ENCODE results near the gene CCRL2. TPM values are rescaled to one million over a fixed set of nuclear protein-coding genes. Genes with fewer than 3 reads are reported as not detected.

Gene CCRL2
- total and polyA plus RNA-seq, 12 donors = 0.60 to 6.8 (median 1.9) TPM

DNA sequence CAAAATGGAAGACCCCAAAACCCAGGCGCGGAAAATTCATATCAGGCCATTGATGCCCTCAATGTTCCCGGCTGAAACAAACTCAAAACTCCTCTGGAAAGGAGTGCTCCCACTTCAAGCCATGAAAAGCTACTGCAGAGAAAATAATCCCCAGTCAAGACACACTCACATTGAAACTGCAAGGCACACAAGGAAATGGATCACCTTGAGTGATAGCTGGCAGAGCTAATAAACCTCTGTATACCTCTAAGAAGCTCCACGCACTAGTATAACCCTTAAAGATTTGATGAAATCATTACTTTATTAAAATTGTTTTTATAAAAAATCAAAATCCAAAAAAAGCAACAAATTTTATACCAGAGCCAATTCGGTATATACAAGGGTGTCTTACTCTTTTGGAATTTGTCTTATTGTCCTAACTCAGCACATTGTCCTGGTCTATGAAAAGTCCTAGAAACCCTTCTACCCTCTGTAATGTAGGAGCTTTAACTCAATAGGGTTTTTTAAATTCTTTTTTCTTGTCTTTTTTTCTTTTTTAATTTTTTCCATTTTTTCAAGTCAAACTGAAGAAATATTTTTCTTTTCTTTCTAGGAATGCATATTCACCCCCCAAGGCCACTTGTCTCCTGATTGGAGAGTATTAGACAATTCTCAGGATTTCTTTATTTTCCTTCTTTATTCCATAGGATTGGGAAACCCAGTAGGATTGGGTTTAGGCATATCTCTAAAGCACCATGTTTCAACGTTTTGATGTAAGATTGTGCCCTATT lies 8.7 kb upstream of the CCRL2 start:
- no peaks in the 10 kb centered on the region for H3K36me3 ChIP-seq (replicated peaks in 1 of 2)
- 84 to 92% (median 89%) methylated on average over 6 of the region's 6 CpGs for WGBS, 4 donors
- no peaks in the 10 kb centered on the region for H3K9me3 ChIP-seq (replicated peaks in 1 of 3)
- intact Hi-C loops (cut with DNase I) = no loop called here
- DNase-seq = no peak
- H3K27me3 ChIP-seq = peaks cover 4% of the 10 kb centered on the region
- H3K4me3 ChIP-seq = no peak overlapping the region
- H3K4me1 ChIP-seq (replicated peaks in 1 of 2) = no peaks in the 10 kb centered on the region
- TF ChIP-seq, protein P1, sequence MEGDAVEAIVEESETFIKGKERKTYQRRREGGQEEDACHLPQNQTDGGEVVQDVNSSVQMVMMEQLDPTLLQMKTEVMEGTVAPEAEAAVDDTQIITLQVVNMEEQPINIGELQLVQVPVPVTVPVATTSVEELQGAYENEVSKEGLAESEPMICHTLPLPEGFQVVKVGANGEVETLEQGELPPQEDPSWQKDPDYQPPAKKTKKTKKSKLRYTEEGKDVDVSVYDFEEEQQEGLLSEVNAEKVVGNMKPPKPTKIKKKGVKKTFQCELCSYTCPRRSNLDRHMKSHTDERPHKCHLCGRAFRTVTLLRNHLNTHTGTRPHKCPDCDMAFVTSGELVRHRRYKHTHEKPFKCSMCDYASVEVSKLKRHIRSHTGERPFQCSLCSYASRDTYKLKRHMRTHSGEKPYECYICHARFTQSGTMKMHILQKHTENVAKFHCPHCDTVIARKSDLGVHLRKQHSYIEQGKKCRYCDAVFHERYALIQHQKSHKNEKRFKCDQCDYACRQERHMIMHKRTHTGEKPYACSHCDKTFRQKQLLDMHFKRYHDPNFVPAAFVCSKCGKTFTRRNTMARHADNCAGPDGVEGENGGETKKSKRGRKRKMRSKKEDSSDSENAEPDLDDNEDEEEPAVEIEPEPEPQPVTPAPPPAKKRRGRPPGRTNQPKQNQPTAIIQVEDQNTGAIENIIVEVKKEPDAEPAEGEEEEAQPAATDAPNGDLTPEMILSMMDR (IDR thresholded peaks at IDR 0.05) = no peak
- no peak for TF ChIP-seq POLR2A (IDR thresholded peaks at IDR 0.05)
- H3K27ac ChIP-seq = no peak overlapping the region

DNA sequence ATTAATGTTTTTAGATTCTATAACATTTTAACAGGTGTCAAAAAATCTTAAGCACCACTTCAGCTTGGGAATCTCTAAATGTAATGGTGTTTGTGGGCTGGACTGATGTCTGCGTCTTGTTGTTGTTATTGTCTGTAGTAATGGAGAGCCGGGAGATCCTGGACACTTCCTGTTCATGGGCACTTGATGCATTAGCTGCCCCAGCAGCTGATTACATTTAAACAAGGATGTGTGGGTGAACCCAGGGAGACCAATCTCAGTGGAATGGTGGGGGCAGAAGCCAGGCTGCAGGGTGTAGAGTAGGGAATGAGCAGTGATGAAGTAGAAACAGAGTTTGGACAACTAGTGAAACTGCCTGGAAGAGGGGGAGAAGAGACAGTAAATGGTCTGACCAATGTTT lies 8.0 kb upstream of the CCRL2 start:
- WGBS, 4 donors = 68 to 73% (median 70%) methylated on average over 2 of the region's 2 CpGs
- peaks cover 3% of the 10 kb centered on the region for H3K27me3 ChIP-seq
- no peaks in the 10 kb centered on the region for H3K36me3 ChIP-seq (replicated peaks in 1 of 2)
- no peak for DNase-seq
- H3K4me1 ChIP-seq (replicated peaks in 1 of 2) = no peaks in the 10 kb centered on the region
- intact Hi-C loops (cut with DNase I) = no loop called here
- TF ChIP-seq POLR2A (IDR thresholded peaks at IDR 0.05) = no peak
- no peak overlapping the region for H3K4me3 ChIP-seq
- H3K9me3 ChIP-seq (replicated peaks in 1 of 3) = no peaks in the 10 kb centered on the region
- no peak overlapping the region for H3K27ac ChIP-seq

DNA sequence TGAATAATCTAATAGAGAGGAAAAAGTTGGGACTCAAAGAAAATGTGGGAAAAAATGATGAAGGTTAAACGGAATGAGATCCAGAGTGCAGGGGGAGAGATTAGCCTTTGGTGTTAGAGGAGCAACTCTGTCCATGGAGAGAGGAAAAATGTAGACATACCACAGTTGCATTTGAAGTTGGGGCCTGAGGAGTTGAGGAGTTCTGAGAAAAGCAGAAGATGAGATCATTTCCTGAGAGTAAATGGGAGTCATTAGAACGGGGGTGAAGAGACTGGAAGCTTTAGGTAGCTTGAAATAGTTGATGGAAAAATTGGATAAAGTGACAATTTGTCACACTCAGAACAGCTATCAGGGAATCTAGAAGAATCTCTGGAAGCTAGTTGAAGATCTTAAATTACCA lies 7.5 kb upstream of the CCRL2 start:
- DNase-seq = no peak
- no peaks in the 10 kb centered on the region for H3K4me1 ChIP-seq (replicated peaks in 1 of 2)
- no peaks in the 10 kb centered on the region for H3K36me3 ChIP-seq (replicated peaks in 1 of 2)
- WGBS, 4 donors = 47 to 63% (median 48%) methylated on average over 2 of the region's 2 CpGs
- no peaks in the 10 kb centered on the region for H3K27me3 ChIP-seq
- TF ChIP-seq, protein P1 (IDR thresholded peaks at IDR 0.05) = no peak
- no peak for TF ChIP-seq POLR2A (IDR thresholded peaks at IDR 0.05)
- H3K4me3 ChIP-seq = no peak overlapping the region
- no peak overlapping the region for H3K27ac ChIP-seq
- intact Hi-C loops (cut with DNase I) = no loop called here
- H3K9me3 ChIP-seq (replicated peaks in 1 of 3) = no peaks in the 10 kb centered on the region

DNA sequence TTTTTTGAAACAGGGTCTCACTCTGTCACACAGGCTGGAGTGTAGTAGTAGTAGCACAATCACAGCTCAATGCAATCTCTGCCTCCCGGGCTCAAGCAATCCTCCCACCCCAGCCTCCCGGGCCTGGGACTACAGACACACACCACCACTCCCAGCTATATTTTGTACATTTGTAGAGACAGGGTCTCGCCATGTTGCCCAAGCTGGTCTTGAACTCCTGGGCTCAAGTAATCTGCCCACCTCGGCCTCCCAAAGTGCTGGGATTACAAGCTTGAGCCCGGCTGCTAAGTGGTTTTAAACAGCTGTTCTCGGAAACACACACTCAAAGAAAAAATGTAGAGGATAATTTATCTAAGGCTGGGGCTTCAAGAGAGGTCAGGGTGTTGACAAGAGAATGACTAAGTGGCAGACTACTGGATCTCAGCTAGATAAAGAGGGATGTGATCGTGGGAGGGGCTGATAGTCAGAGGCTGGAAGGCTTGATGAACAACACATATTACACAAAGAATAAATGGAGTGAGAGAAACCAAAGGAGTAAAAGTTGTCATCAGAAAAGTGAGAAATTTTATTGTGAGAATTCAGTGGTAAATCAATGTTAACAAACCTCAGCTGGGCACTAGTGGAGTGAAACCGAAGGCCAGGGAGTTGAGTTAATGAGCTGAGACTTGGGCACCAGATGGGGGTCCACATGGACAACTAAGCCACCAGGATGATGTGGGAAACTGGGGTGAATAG lies 6.9 kb upstream of the CCRL2 start:
- WGBS, 4 donors = 54 to 71% (median 59%) methylated on average over 8 of the region's 8 CpGs
- TF ChIP-seq POLR2A (IDR thresholded peaks at IDR 0.05) = no peak
- TF ChIP-seq, protein P1 (IDR thresholded peaks at IDR 0.05) = no peak
- Histone ChIP-seq H3K9me3 (replicated peaks in 1 of 3) (no peaks in the 10 kb centered on the region), H3K36me3 (replicated peaks in 1 of 2) (no peaks in the 10 kb centered on the region), H3K27ac (no peak overlapping the region), H3K4me1 (replicated peaks in 1 of 2) (no peaks in the 10 kb centered on the region), H3K4me3 (no peak overlapping the region), H3K27me3 (no peaks in the 10 kb centered on the region)
- intact Hi-C loops (cut with DNase I) = no loop called here
- no peak for DNase-seq
